GM23338 (cell line): ENCODE measurements around the gene DPF1. TPM values are rescaled to one million over a fixed set of nuclear protein-coding genes. Genes with fewer than 3 reads are reported as not detected.

Experiments
- ATAC-seq: fragments of 200-7000 bp; cut with Tn5 transposase; 3 replicates; pipeline ENCODE4 v1.9.1; 2020
- DNase-seq: peaks from one replicate; pipeline ENCODE4 v3.0.0-alpha.2; 2015; ENCODE audit warnings: low spot score
- H2AFZ ChIP-seq: fragments of 200-600 bp; sonication (generic); 2 replicates; pipeline ENCODE4 v1.8.0; 2016; ENCODE audit warnings: antibody characterized with exemption, mild to moderate bottlenecking, moderate library complexity
- H3F3A ChIP-seq: fragments of 200-600 bp; sonication (generic); replicated peaks from 2 replicates; pipeline ENCODE4 v1.8.0; 2017; ENCODE audit warnings: antibody characterized with exemption, mixed run types, low read depth
- H3K27ac ChIP-seq: fragments of 200-600 bp; sonication (generic); 2 replicates; pipeline ENCODE4 v1.6.1; 2016; ENCODE audit warnings: low read depth
- H3K27me3 ChIP-seq: fragments of 200-600 bp; sonication (generic); 2 replicates; pipeline ENCODE4 v1.8.0; 2016; ENCODE audit warnings: mild to moderate bottlenecking, mixed run types, moderate library complexity; ENCODE audit not compliant: insufficient read depth
- H3K36me3 ChIP-seq: fragments of 200-600 bp; sonication (generic); 2 replicates; pipeline ENCODE4 v1.8.0; 2016; ENCODE audit warnings: mild to moderate bottlenecking; ENCODE audit not compliant: insufficient read depth
- H3K4me1 ChIP-seq: fragments of 200-600 bp; sonication (generic); 2 replicates; pipeline ENCODE4 v1.8.0; 2016; ENCODE audit warnings: mild to moderate bottlenecking, moderate library complexity; ENCODE audit not compliant: insufficient read depth
- H3K4me2 ChIP-seq: fragments of 200-600 bp; sonication (generic); 2 replicates; pipeline ENCODE4 v1.7.1; 2017; ENCODE audit warnings: mixed run types
- H3K4me3 ChIP-seq: fragments of 200-600 bp; sonication (generic); 2 replicates; pipeline ENCODE4 v1.6.1; 2016; ENCODE audit warnings: mixed run types
- H3K79me2 ChIP-seq: fragments of 200-600 bp; sonication (generic); replicated peaks from 2 replicates; pipeline ENCODE4 v1.8.0; 2017; ENCODE audit warnings: mild to moderate bottlenecking; ENCODE audit not compliant: insufficient read depth
- H3K9me2 ChIP-seq: fragments of 200-600 bp; sonication (generic); 2 replicates; pipeline ENCODE4 v1.8.0; 2017; ENCODE audit not compliant: insufficient read depth
- H4K20me1 ChIP-seq: fragments of 200-600 bp; sonication (generic); replicated peaks from 2 replicates; pipeline ENCODE4 v1.8.0; 2017; ENCODE audit warnings: mild to moderate bottlenecking; ENCODE audit not compliant: insufficient read depth
- H3K27ac Mint-ChIP-seq: 2 replicates; pipeline ENCODE4 v1.8.0; 2020; ENCODE audit warnings: inconsistent platforms, mild to moderate bottlenecking, moderate library complexity, mixed read lengths
- H3K27me3 Mint-ChIP-seq: 3 replicates; pipeline ENCODE4 v1.8.0; 2022; ENCODE audit warnings: low read depth, mild to moderate bottlenecking, moderate library complexity, mixed read lengths, inconsistent platforms; ENCODE audit not compliant: insufficient read depth, poor library complexity
- H3K36me3 Mint-ChIP-seq: 3 replicates; pipeline ENCODE4 v1.8.0; 2021; ENCODE audit warnings: low read depth, mild to moderate bottlenecking, inconsistent platforms, moderate library complexity, mixed read lengths
- H3K4me1 Mint-ChIP-seq: 3 replicates; pipeline ENCODE4 v1.8.0; 2020; ENCODE audit warnings: mild to moderate bottlenecking, inconsistent platforms, mixed read lengths
- H3K4me3 Mint-ChIP-seq: 3 replicates; pipeline ENCODE4 v1.8.0; 2021; ENCODE audit warnings: moderate library complexity, mild to moderate bottlenecking, inconsistent platforms, mixed read lengths
- H3K9me3 Mint-ChIP-seq: 3 replicates; pipeline ENCODE4 v1.8.0; 2020; ENCODE audit warnings: moderate library complexity, mild to moderate bottlenecking, inconsistent platforms, mixed read lengths
- CREB1 ChIP-seq: fragments of 250-450 bp; sonication (Bioruptor Pico); IDR thresholded peaks from 2 replicates; pipeline ENCODE4 v1.5.0; 2020; ENCODE audit warnings: low read depth, mild to moderate bottlenecking, moderate library complexity
- CTCF ChIP-seq, 2 experiments: fragments of 200-600 bp in 1 of 2; sonication (generic) in 1 of 2; conservative IDR thresholded peaks; 2 replicates each; pipeline versions ENCODE4 v1.5.1 to v1.6.1; 2016 to 2017; ENCODE audit warnings: antibody characterized with exemption in 2 of 2, low read depth in 2 of 2, mild to moderate bottlenecking in 2 of 2, moderate library complexity in 1 of 2
- ETS1 ChIP-seq: IDR thresholded peaks from 2 replicates; pipeline ENCODE4 v1.6.1; 2016; ENCODE audit warnings: antibody characterized with exemption
- JUNB ChIP-seq: IDR thresholded peaks from one replicate; pipeline ENCODE4 v1.6.1; 2016; ENCODE audit warnings: antibody characterized with exemption; ENCODE audit not compliant: unreplicated experiment
- REST ChIP-seq: IDR thresholded peaks from one replicate; pipeline ENCODE4 v1.6.1; 2018; ENCODE audit warnings: antibody characterized with exemption; ENCODE audit not compliant: unreplicated experiment
- long read RNA-seq: library from polyadenylated mRNA; unstranded; transcript quantifications from one replicate; pipeline ENCODE4 v2.0.0, GENCODE V29; 2020; ENCODE audit not compliant: unreplicated experiment
- polyA plus RNA-seq: library from polyadenylated mRNA; unstranded; fragments of >200 nt; fragmentation: Nextera tagmentation; extraction: Ambion mirVana; gene quantifications from 2 replicates; pipeline ENCODE4 v1.2.1, GENCODE V29; 2016
- total RNA-seq: library from RNA; depleted of rRNA; stranded (reverse); fragments of >200 nt; shearing (Covaris generic); gene quantifications from 2 replicates; pipeline ENCODE4 v1.2.3, GENCODE V29; 2014; rRNA removed

DPF1 gene
- total RNA-seq (8.3 and 11.7 TPM in 2 replicates), polyA plus RNA-seq (7.9 and 8.3 TPM in 2 replicates)
- long read RNA-seq, partial matches to known transcripts: 0 of 6 reads
- long read RNA-seq, other reads (novel, unspliced or antisense): 4 of 6 reads

- Histone ChIP-seq H3K27ac (no peak within 1 kb of the TSS), H3K4me3 (peak within 1 kb of the TSS; percentile 72), H4K20me1 (0 out of 2 replicates have a peak, but pooled peaks cover 6% of the 10 kb centered on the region), H3K4me2 (peak within 1 kb of the TSS; percentile 84), H3F3A (peaks cover 26% of the 10 kb centered on the region), H3K9me2 (no peaks in the 10 kb centered on the region), H3K4me1 (peaks cover 26% of the 10 kb centered on the region), H3K79me2 (peaks cover 11% of the 10 kb centered on the region), H2AFZ (peak within 1 kb of the TSS; percentile 69; the same call in 1 of the 2 replicates), H3K27me3 (0 out of 2 replicates have a peak, but pooled peaks cover 4% of the 10 kb centered on the region), H3K36me3 (no peaks in the 10 kb centered on the region)
- DNase-seq (peak; percentile 94), ATAC-seq (peak; percentile 76)
- Mint-ChIP-seq H3K27ac (peak within 1 kb of the TSS; percentile 66), H3K27me3 (peaks cover 24% of the 10 kb centered on the region), H3K4me1 (peaks cover 28% of the 10 kb centered on the region), H3K36me3 (peaks cover 6% of the 10 kb centered on the region; the same call in 2 of the 3 replicates), H3K4me3 (peak within 1 kb of the TSS; percentile 82), H3K9me3 (no peaks in the 10 kb centered on the region; the same call in none of the 3 replicates)
- peak; percentile 49 to 56 for TF ChIP-seq CTCF (conservative IDR thresholded peaks at IDR 0.05; ENCODE audit: low read depth in 2 of 2)
- TF ChIP-seq ETS1: peak; percentile 67; the same call in 1 of the 2 replicates
- TF ChIP-seq JUNB: no peak
- no peak for TF ChIP-seq REST
- TF ChIP-seq CREB1 (CRISPR knock-in tag): peak; percentile 62; the same call in 1 of the 2 replicates
These were observed at the start of gene DPF1 for GRCh38 chr19:38224014-38224862. TSS of gene DPF1 (minus strand) at chr19:38224222. CDS start at chr19:38224142, 80 bp downstream.
